Thoracic aorta (tissue), 2 donors: ENCODE results near the gene OR6C75. TPM values are rescaled to one million over a fixed set of nuclear protein-coding genes. Genes with fewer than 3 reads are reported as not detected.
"Not testable (repeated sequence)": the region's sequence is repeated elsewhere in the genome, so short reads cannot be mapped to it uniquely, and the experiment has no call there.

Experiments
- ATAC-seq: fragments of 150-250 bp; one replicate; pipeline ENCODE4 v1.8.0; 2017; ENCODE audit warnings: low read depth; ENCODE audit not compliant: insufficient number of reproducible peaks, low FRiP score
- DNase-seq: peaks from one replicate; pipeline ENCODE4 v3.0.0-alpha.2; 2020; ENCODE audit warnings: low spot score
- H3K27ac ChIP-seq, 2 donors: fragments of 200-600 bp; sonication (generic); 1 replicate in 1 of 2; 2 replicates in 1 of 2; pipeline ENCODE4 v1.5.1; 2016; ENCODE audit warnings: mild to moderate bottlenecking in 2 of 2, moderate library complexity in 2 of 2
- H3K27me3 ChIP-seq: fragments of 200-600 bp; sonication (generic); replicated peaks from 2 replicates; pipeline ENCODE4 v1.6.0; 2016; ENCODE audit warnings: mild to moderate bottlenecking; ENCODE audit not compliant: insufficient read depth
- H3K36me3 ChIP-seq: fragments of 200-600 bp; sonication (generic); one replicate; pipeline ENCODE4 v1.5.1; 2016
- H3K4me1 ChIP-seq, 2 donors: fragments of 200-600 bp; sonication (generic); 1 replicate in 1 of 2; 2 replicates in 1 of 2; pipeline versions ENCODE4 v1.5.1 to v1.6.0; 2016; ENCODE audit warnings: low read depth in 2 of 2, mild to moderate bottlenecking in 1 of 2; ENCODE audit not compliant: control insufficient read depth in 1 of 2
- H3K4me3 ChIP-seq: fragments of 200-600 bp; sonication (generic); 2 replicates; pipeline ENCODE4 v1.5.1; 2016; ENCODE audit warnings: mild to moderate bottlenecking
- H3K9me3 ChIP-seq: fragments of 200-600 bp; sonication (generic); 2 replicates; pipeline ENCODE4 v1.5.1; 2016
- CTCF ChIP-seq: fragments of 200-600 bp; sonication (generic); IDR thresholded peaks from one replicate; pipeline ENCODE4 v1.5.1; 2019; ENCODE audit warnings: antibody characterized with exemption
- total RNA-seq, 2 donors: library from RNA; depleted of rRNA; stranded (reverse); fragments of >200 nt; gene quantifications; one replicate each; pipeline versions ENCODE4 v1.1.0 to v1.2.3, GENCODE V29; 2016

OR6C75 gene
- total RNA-seq, result not detected

- Histone ChIP-seq H3K4me3 (no peak within 1 kb of the TSS), H3K27me3 (no peaks in the 10 kb centered on the region), H3K36me3 (no peaks in the 10 kb centered on the region), H3K9me3 (no peaks in the 10 kb centered on the region), H3K27ac (no peak within 1 kb of the TSS), H3K4me1 (no peaks in the 10 kb centered on the region)
- no peak for DNase-seq
- no peak for ATAC-seq
- TF ChIP-seq CTCF, result no peak
Observed at GRCh38 chr12:55362675-55363074, at the start of gene OR6C75. Gene OR6C75 (plus strand): TSS chr12:55362975. CDS start chr12:55365111, 2,136 bp downstream.

- DNase-seq (no peak), ATAC-seq (no peak)
- H3K4me1 ChIP-seq, result no peaks in the 10 kb centered on the region
- no peak within 1 kb of the TSS for H3K27ac ChIP-seq
- H3K4me3 ChIP-seq, result no peak within 1 kb of the TSS
- no peaks in the 10 kb centered on the region for H3K27me3 ChIP-seq
- no peaks in the 10 kb centered on the region for H3K36me3 ChIP-seq
- H3K9me3 ChIP-seq, result no peaks in the 10 kb centered on the region
- TF ChIP-seq CTCF, result no peak
Observed at GRCh38 chr12:55314043-55314442, 48.7 kb upstream of the OR6C75 start, which contains the start of gene OR6C1. Gene OR6C1 (plus strand): TSS chr12:55314343. CDS start chr12:55320600, 6,257 bp downstream.

- H3K4me1 ChIP-seq, result no peaks in the 10 kb centered on the region
- no peak overlapping the region for H3K27ac ChIP-seq
- no peaks in the 10 kb centered on the region for H3K36me3 ChIP-seq
- no peaks in the 10 kb centered on the region for H3K27me3 ChIP-seq
- no peak overlapping the region for H3K4me3 ChIP-seq
- no peak for TF ChIP-seq CTCF
- DNase-seq (no peak), ATAC-seq (no peak)
- H3K9me3 ChIP-seq, result no peaks in the 10 kb centered on the region
Observed at GRCh38 chr12:55320201-55320600, 42.6 kb upstream of the OR6C75 start.

- ATAC-seq, H3K4me3 ChIP-seq, DNase-seq, H3K27me3 ChIP-seq, H3K4me1 ChIP-seq, H3K36me3 ChIP-seq, H3K9me3 ChIP-seq, H3K27ac ChIP-seq: not testable (repeated sequence)
Observed at GRCh38 chr12:55325801-55326200, 37.0 kb upstream of the OR6C75 start.

- H3K4me3 ChIP-seq, result no peak within 1 kb of the TSS
- no peak within 1 kb of the TSS for H3K27ac ChIP-seq
- H3K9me3 ChIP-seq, result no peaks in the 10 kb centered on the region
- DNase-seq, result no peak
- no peak for TF ChIP-seq CTCF
- no peaks in the 10 kb centered on the region for H3K36me3 ChIP-seq
- H3K27me3 ChIP-seq, result no peaks in the 10 kb centered on the region
- H3K4me1 ChIP-seq, result no peaks in the 10 kb centered on the region
- ATAC-seq, result no peak
Observed at GRCh38 chr12:55330446-55330845, 32.3 kb upstream of the OR6C75 start, which contains the start of gene OR6C3. Gene OR6C3 (plus strand): TSS chr12:55330746. CDS start chr12:55331701, 955 bp downstream.

GRCh38 chr12:55336002-55336401 is 26.8 kb upstream of the OR6C75 start:
- Histone ChIP-seq H3K4me1 (no peaks in the 10 kb centered on the region), H3K36me3 (no peaks in the 10 kb centered on the region), H3K9me3 (no peaks in the 10 kb centered on the region), H3K27ac (no peak overlapping the region), H3K4me3 (no peak overlapping the region), H3K27me3 (no peaks in the 10 kb centered on the region)
- ATAC-seq (no peak), DNase-seq (no peak)
- TF ChIP-seq CTCF, result no peak

GRCh38 chr12:55355338-55355737 is 7.4 kb upstream of the OR6C75 start:
- not testable (repeated sequence) for H3K9me3 ChIP-seq, H3K27me3 ChIP-seq, H3K4me3 ChIP-seq, H3K36me3 ChIP-seq, DNase-seq, ATAC-seq, H3K27ac ChIP-seq, H3K4me1 ChIP-seq
